A673 (cell line): Measurements from ENCODE around the gene EXOG. TPM values are rescaled to one million over a fixed set of nuclear protein-coding genes. Genes with fewer than 3 reads are reported as not detected.

Source experiments
- BruUV-seq: library from RNA; stranded (reverse); fragments of 400-500 nt; replicated peaks from 2 replicates; lab custom pipeline; 2021; lab: Mats Ljungman, UMichigan
- CTCF ChIA-PET: fragments of 300-600 bp; sonication (Branson Sonifier 250); formaldehyde crosslinking; loops from one replicate; lab custom pipeline; 2022; ENCODE audit warnings: antibody characterized with exemption; lab: Charles Lee
- POLR2A ChIA-PET: fragments of 300-600 bp; sonication (Branson Sonifier 250); formaldehyde crosslinking; loops from one replicate; lab custom pipeline; 2022; ENCODE audit warnings: antibody characterized with exemption; ENCODE audit not compliant: low non-redundant PET; lab: Charles Lee
- DNase-seq: peaks from one replicate; pipeline ENCODE4 v3.0.0-alpha.2; 2015; ENCODE audit warnings: low spot score
- H3K27ac ChIP-seq: fragments of 200-600 bp; sonication (generic); 2 replicates; pipeline ENCODE4 v1.5.1; 2016; ENCODE audit warnings: mixed run types, low read depth, mild to moderate bottlenecking, mixed read lengths, antibody characterized with exemption, low read length; ENCODE audit not compliant: poor library complexity, severe bottlenecking
- H3K27me3 ChIP-seq: fragments of 200-600 bp; sonication (generic); replicated peaks from 2 replicates; pipeline ENCODE4 v1.6.1; 2017; ENCODE audit warnings: mixed run types, low read depth, mild to moderate bottlenecking, mixed read lengths, antibody characterized with exemption, low read length; ENCODE audit not compliant: insufficient read depth, poor library complexity
- H3K36me3 ChIP-seq: fragments of 200-600 bp; sonication (generic); 2 replicates; pipeline ENCODE4 v1.6.1; 2016; ENCODE audit warnings: mixed run types, mild to moderate bottlenecking, mixed read lengths, antibody characterized with exemption, low read length; ENCODE audit not compliant: insufficient read depth, poor library complexity, severe bottlenecking
- H3K4me1 ChIP-seq: fragments of 200-600 bp; sonication (generic); 2 replicates; pipeline ENCODE4 v1.6.1; 2017; ENCODE audit warnings: mixed run types, mild to moderate bottlenecking, mixed read lengths, antibody characterized with exemption, low read length; ENCODE audit not compliant: insufficient read depth, poor library complexity, severe bottlenecking
- H3K4me3 ChIP-seq: fragments of 200-600 bp; sonication (generic); 2 replicates; pipeline ENCODE4 v1.5.1; 2016; ENCODE audit warnings: low read depth, mixed run types, mild to moderate bottlenecking, mixed read lengths, low read length; ENCODE audit not compliant: poor library complexity, severe bottlenecking
- H3K9me3 ChIP-seq: fragments of 200-600 bp; sonication (generic); 2 replicates; pipeline ENCODE4 v1.6.1; 2016; ENCODE audit warnings: mixed run types, low read depth, mild to moderate bottlenecking, mixed read lengths, antibody characterized with exemption, low read length; ENCODE audit not compliant: poor library complexity, severe bottlenecking
- CTCF ChIP-seq: fragments of 300-800, 200-600 bp; sonication (generic); conservative IDR thresholded peaks from 2 replicates; pipeline ENCODE4 v1.5.1; 2017; ENCODE audit warnings: low read depth, mild to moderate bottlenecking, antibody characterized with exemption, low read length, moderate library complexity, mixed read lengths
- EZH2 ChIP-seq: fragments of 200-600 bp; sonication (generic); IDR thresholded peaks from 2 replicates; pipeline ENCODE4 v1.6.1; 2017; ENCODE audit warnings: borderline replicate concordance, low read depth, mild to moderate bottlenecking, mixed read lengths, antibody characterized with exemption, low read length; ENCODE audit not compliant: poor library complexity, severe bottlenecking
- intact Hi-C: fragments of 100-400 bp; cut with micrococcal nuclease; formaldehyde crosslinking; loops from one replicate; pipeline ENCODE4 v1.10.0; 2022; ENCODE audit not compliant: unreplicated experiment
- total RNA-seq: library from RNA; stranded (reverse); gene quantifications from 2 replicates; pipeline ENCODE4 v1.2.3, GENCODE V29; 2021

EXOG gene
- total RNA-seq, 1 experiment from 2014 or later = 12.4 TPM

GRCh38 chr3:38519651-38520050, 23.5 kb downstream of the EXOG start:
- no peaks in the 10 kb centered on the region for H3K9me3 ChIP-seq
- no peak overlapping the region for H3K27ac ChIP-seq
- no TSS peak for BruUV-seq
- no peaks in the 10 kb centered on the region for H3K27me3 ChIP-seq
- H3K4me3 ChIP-seq = no peak overlapping the region
- TF ChIP-seq CTCF (no peak), EZH2 (no peak)
- H3K4me1 ChIP-seq = no peaks in the 10 kb centered on the region
- CTCF ChIA-PET = interaction anchor here (0.6 kb wide), 1 partner anchor 25 kb away, joined by 4 read pairs; no protein-coding TSS in a partner anchor
- DNase-seq = peak; percentile 17
- intact Hi-C loops = no loop called here
- H3K36me3 ChIP-seq = no peaks in the 10 kb centered on the region
- POLR2A ChIA-PET = no interaction called here

- no peaks in the 10 kb centered on the region for H3K4me1 ChIP-seq
- TF ChIP-seq EZH2 (no peak), CTCF (peak; percentile 69)
- H3K9me3 ChIP-seq = no peaks in the 10 kb centered on the region
- no peaks in the 10 kb centered on the region for H3K27me3 ChIP-seq
- intact Hi-C loops = loop anchor here (1.0 kb wide), 2 partner anchors 130 to 134 kb away; no protein-coding TSS in a partner anchor
- POLR2A ChIA-PET = no interaction called here
- no peak overlapping the region for H3K4me3 ChIP-seq
- H3K27ac ChIP-seq = no peak overlapping the region
- no TSS peak for BruUV-seq
- DNase-seq = peak; percentile 47
- CTCF ChIA-PET = interaction anchor here (0.6 to 1.2 kb wide), 4 partner anchors 9 to 1967 kb away, joined by 3 to 6 read pairs (median 4); no protein-coding TSS in a partner anchor
- H3K36me3 ChIP-seq = peaks cover 4% of the 10 kb centered on the region
Observed at GRCh38 chr3:38521391-38521987, 25.3 kb downstream of the EXOG start.

- intact Hi-C loops = no loop called here
- BruUV-seq = no TSS peak
Observed at GRCh38 chr3:38522002-38522401, 25.9 kb downstream of the EXOG start.

More at GRCh38 chr3:38522002-38522401, 25.9 kb downstream of the EXOG start:
- DNase-seq = no peak
- Histone ChIP-seq H3K36me3 (peaks cover 4% of the 10 kb centered on the region), H3K4me1 (no peaks in the 10 kb centered on the region), H3K4me3 (no peak overlapping the region), H3K27ac (no peak overlapping the region), H3K9me3 (no peaks in the 10 kb centered on the region), H3K27me3 (no peaks in the 10 kb centered on the region)
- ChIA-PET POLR2A (no interaction called here), CTCF (interaction anchor here (0.8 to 1.2 kb wide), 4 partner anchors 9 to 134 kb away, joined by 3 to 8 read pairs (median 5); no protein-coding TSS in a partner anchor)
- no peak for TF ChIP-seq CTCF
- TF ChIP-seq EZH2 = no peak
